GM12865 (cell line): ENCODE data around the gene KLK13.

ENCODE experiments used
- DNase-seq: peaks from one replicate; pipeline ENCODE4 v3.0.0; 2010; ENCODE audit warnings: low read depth
- H3K4me3 ChIP-seq: 2 replicates; pipeline ENCODE4 v1.5.1; 2011; ENCODE audit warnings: mild to moderate bottlenecking, low read depth, low read length, control low read depth
- CTCF ChIP-seq: IDR thresholded peaks from 2 replicates; pipeline ENCODE4 v1.5.1; 2011; ENCODE audit warnings: low read length, control low read depth, low read depth, inconsistent platforms; ENCODE audit not compliant: insufficient read depth; ENCODE audit errors: missing control alignments

KLK13 gene

GRCh38 chr19:51075998-51076397 is 11.1 kb upstream of the KLK13 start:
- H3K4me3 ChIP-seq: no peak overlapping the region
- no peak for DNase-seq
- TF ChIP-seq CTCF: no peak

- no peak overlapping the region for H3K4me3 ChIP-seq
- DNase-seq: no peak
- no peak for TF ChIP-seq CTCF
Measured at GRCh38 chr19:51071095-51071405, 6.2 kb upstream of the KLK13 start.

GRCh38 chr19:51070334-51071094 is 5.6 kb upstream of the KLK13 start:
- no peak for DNase-seq
- TF ChIP-seq CTCF: no peak
- no peak overlapping the region for H3K4me3 ChIP-seq

GRCh38 chr19:51066393-51067186 is 1.7 kb upstream of the KLK13 start:
- DNase-seq: no peak
- no peak for TF ChIP-seq CTCF
- H3K4me3 ChIP-seq: no peak overlapping the region

- H3K4me3 ChIP-seq: no peak overlapping the region
Measured at GRCh38 chr19:51065221-51065960, 499 bp upstream of the KLK13 start.

GRCh38 chr19:51063664-51064063 is 1.2 kb downstream of the KLK13 start:
- no peak for TF ChIP-seq CTCF
- no peak overlapping the region for H3K4me3 ChIP-seq
- no peak for DNase-seq

More at GRCh38 chr19:51065221-51065960, 499 bp upstream of the KLK13 start:
- no peak for TF ChIP-seq CTCF
- DNase-seq: no peak
